Transverse colon (tissue), 3 donors: ENCODE results near the gene PLXNA2.

Source experiments
- POLR2A ChIP-seq: fragments of 450-650 bp; IDR thresholded peaks from one replicate; pipeline ENCODE4 v1.6.1; 2016; ENCODE audit warnings: antibody characterized with exemption, mild to moderate bottlenecking, moderate library complexity
- TF ChIP-seq, protein P1 (sequence below), 5 experiments: fragments of 200-600 bp in 3 of 5; fragments of 450-650 bp in 2 of 5; sonication (generic) in 3 of 5; IDR thresholded peaks; 1 replicate in 2 of 5; 2 replicates in 3 of 5; pipeline ENCODE4 v1.5.1; 2016 to 2017; ENCODE audit warnings: antibody characterized with exemption in 5 of 5, inconsistent platforms in 3 of 5, mild to moderate bottlenecking in 2 of 5, moderate library complexity in 1 of 5

DNA sequence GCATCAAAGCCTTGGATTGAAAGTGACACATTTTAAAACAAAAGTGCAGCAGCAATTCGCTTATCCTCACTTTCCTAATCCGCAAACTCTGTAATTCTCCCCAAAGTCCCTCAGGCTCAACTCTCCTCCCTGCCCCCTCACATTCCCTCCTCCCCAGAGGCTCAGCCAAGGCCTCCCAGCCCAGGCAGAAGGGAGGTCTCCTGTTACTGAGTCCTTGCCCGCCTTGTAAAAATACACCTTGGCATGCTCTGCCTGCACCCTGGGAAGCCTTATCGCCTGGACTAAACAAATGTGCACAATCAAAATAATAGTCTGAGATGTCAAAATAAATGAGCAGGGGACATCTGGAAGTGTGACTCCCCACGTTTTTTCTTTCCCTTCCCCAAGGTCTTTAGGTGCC, 109.7 kb downstream of the PLXNA2 start:
- TF ChIP-seq, protein P1, sequence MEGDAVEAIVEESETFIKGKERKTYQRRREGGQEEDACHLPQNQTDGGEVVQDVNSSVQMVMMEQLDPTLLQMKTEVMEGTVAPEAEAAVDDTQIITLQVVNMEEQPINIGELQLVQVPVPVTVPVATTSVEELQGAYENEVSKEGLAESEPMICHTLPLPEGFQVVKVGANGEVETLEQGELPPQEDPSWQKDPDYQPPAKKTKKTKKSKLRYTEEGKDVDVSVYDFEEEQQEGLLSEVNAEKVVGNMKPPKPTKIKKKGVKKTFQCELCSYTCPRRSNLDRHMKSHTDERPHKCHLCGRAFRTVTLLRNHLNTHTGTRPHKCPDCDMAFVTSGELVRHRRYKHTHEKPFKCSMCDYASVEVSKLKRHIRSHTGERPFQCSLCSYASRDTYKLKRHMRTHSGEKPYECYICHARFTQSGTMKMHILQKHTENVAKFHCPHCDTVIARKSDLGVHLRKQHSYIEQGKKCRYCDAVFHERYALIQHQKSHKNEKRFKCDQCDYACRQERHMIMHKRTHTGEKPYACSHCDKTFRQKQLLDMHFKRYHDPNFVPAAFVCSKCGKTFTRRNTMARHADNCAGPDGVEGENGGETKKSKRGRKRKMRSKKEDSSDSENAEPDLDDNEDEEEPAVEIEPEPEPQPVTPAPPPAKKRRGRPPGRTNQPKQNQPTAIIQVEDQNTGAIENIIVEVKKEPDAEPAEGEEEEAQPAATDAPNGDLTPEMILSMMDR (IDR thresholded peaks at IDR 0.05), result no peak
- no peak for TF ChIP-seq POLR2A
